Psoas muscle (tissue), 8 donors: Measurements from ENCODE around the gene TENM3. TPM values are rescaled to one million over a fixed set of nuclear protein-coding genes. Genes with fewer than 3 reads are reported as not detected.

Experiments used
- ATAC-seq, 4 donors: fragments of 200-7000 bp; cut with Tn5 transposase; one replicate each; pipeline ENCODE4 v1.9.1; 2020; ENCODE audit warnings: moderate library complexity in 3 of 4, mild to moderate bottlenecking in 2 of 4
- DNase-seq, 2 donors: peaks; one replicate each; pipeline ENCODE4 v3.0.0-alpha.2; 2020
- H3K27ac ChIP-seq: fragments of 200-600 bp; one replicate; pipeline ENCODE4 v1.8.0; 2022
- H3K27me3 ChIP-seq, 3 donors: fragments of 200-600 bp in 1 of 3; one replicate each; pipeline versions ENCODE4 v1.6.1 to v1.8.0; 2013 to 2022; ENCODE audit warnings: low read length in 2 of 3, mild to moderate bottlenecking in 2 of 3, moderate library complexity in 1 of 3; ENCODE audit not compliant: insufficient read depth in 3 of 3
- H3K36me3 ChIP-seq, 2 donors: fragments of 200-600 bp in 1 of 2; one replicate each; pipeline versions ENCODE4 v1.6.1 to v1.8.0; 2013 to 2022; ENCODE audit warnings: low read depth in 1 of 2, mild to moderate bottlenecking in 1 of 2, moderate library complexity in 1 of 2; ENCODE audit not compliant: insufficient read depth in 1 of 2
- H3K4me1 ChIP-seq: fragments of 200-600 bp; one replicate; pipeline ENCODE4 v1.8.0; 2022
- H3K4me3 ChIP-seq: fragments of 200-600 bp; one replicate; pipeline ENCODE4 v1.8.0; 2022; ENCODE audit warnings: mild to moderate bottlenecking
- H3K9me3 ChIP-seq: fragments of 200-600 bp; one replicate; pipeline ENCODE4 v1.8.0; 2022
- CTCF ChIP-seq: fragments of 200-600 bp; IDR thresholded peaks from one replicate; pipeline ENCODE4 v1.8.0; 2022; ENCODE audit warnings: antibody characterized with exemption
- WGBS, 3 donors: extraction: QIAGEN DNeasy Blood & Tissue Kit; methylation state at CpG; one replicate each; pipeline versions ENCODE4 v1.1.6 to v1.1.7; 2013; 5-methylcytosine and 5-hydroxymethylcytosine counted together
- intact Hi-C, 2 donors: fragments of 100-400 bp; cut with DNase I; formaldehyde crosslinking; loops; one replicate each; pipeline versions ENCODE4 v1.11.0 to v1.14.2; 2022
- polyA plus RNA-seq, 3 donors: library from polyadenylated mRNA; stranded (reverse); fragments of 200-250 nt; gene quantifications; one replicate each; pipeline ENCODE4 v1.2.3, GENCODE V29; 2013
- total RNA-seq, 4 donors: library from RNA; stranded (reverse); fragmentation: NEBNext Ultra II Directional in 2 of 4; extraction: Animal tissue kit (Norgen Biotek cat#: 25700) in 2 of 4; gene quantifications; one replicate each; pipeline versions ENCODE4 v1.2.1 to v1.2.4, GENCODE V29; 2021 to 2023
- donor health status: healthy with polysubstance abuse.
- donor health status: DM: no; HTN: no; CAD: no; lungs with moderate emphysema.
- donor health status: Bipolar disorder and iron deficiency.
- donor health status: healthy.
- donor health status: DM: yes; HTN: yes; CAD: no.
- donor health status: DM: no; HTN: no; CAD: no.
- donor health status: DM: no; HTN: no; CAD: no.
- donor health status: DM: yes; HTN: yes; CAD: no.

The TENM3 gene
- total and polyA plus RNA-seq, 7 donors, result 0.48 to 11.6 (median 5.3) TPM

DNA sequence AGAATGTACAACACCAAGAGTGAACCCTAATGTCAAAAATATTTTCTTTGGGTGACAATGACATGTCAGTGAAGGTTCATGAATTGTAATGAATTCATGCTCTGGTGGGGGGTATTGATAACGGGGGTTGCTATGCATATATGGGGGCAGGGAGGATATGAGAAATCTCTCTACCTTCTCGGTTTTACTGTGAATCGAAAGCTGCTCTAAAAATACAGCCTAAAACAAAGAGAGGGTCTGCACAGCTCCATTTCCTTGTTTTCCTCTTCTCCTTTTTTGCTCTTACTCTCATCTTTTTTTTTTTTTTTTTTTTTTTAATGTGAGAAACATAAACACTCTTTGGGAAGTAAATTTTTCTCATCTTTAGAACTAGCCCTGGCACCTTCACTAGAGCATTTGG lies 588.2 kb downstream of the TENM3 start:
- ATAC-seq (no peak), DNase-seq (no peak)
- TF ChIP-seq CTCF, result no peak
- intact Hi-C loops, result no loop called here
- H3K27ac ChIP-seq, result no peak overlapping the region
- no peak overlapping the region for H3K4me3 ChIP-seq
- no peaks in the 10 kb centered on the region for H3K4me1 ChIP-seq
- no peaks in the 10 kb centered on the region for H3K9me3 ChIP-seq
- H3K36me3 ChIP-seq, result no peaks in the 10 kb centered on the region
- WGBS, 3 donors, result 77 to 79% (median 79%) methylated on average over 3 of the region's 3 CpGs
- peaks cover 0 to 17% (median 1%) of the 10 kb centered on the region in 3 donors for H3K27me3 ChIP-seq

DNA sequence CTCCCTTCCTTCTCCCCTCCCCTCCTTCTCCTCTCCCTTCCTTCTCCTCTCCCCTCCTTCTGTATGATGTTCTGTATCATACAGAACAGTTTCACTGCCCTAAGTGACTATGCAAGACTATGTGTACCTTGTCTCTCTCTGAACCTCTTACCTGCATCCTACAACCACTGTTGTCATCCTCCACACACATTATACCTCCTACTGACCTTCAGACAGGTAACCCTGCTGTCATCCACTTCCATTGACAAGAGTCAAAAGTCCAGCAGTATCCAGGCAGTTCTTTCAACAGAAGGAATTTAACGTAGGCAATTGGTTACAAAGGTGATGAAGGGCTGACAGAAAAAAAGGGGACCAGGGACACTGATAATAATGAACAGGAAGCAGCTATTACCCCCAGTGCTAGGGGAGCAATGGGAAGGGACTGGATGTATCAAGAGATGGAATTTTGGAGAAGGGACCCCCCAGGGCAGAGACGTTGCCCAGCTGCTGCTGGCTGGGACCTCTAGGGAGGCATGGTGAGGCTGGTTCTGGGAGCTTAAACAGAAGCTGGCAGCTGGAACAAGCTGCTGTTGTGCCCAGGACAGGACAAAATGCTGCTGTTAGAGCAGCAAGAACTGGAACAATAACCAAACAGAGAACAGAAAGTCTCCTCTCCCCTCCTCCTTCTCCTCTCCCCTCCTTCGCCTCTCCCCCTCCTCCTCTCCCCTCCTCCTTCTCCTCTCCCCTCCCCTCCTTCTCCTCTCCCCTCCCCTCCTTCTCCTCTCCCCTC lies 589.3 kb downstream of the TENM3 start:
- H3K4me3 ChIP-seq, result no peak overlapping the region
- no peak for TF ChIP-seq CTCF
- ATAC-seq, result no peak
- no peak overlapping the region for H3K27ac ChIP-seq
- H3K4me1 ChIP-seq, result no peaks in the 10 kb centered on the region
- intact Hi-C loops, result no loop called here
- H3K36me3 ChIP-seq, result no peaks in the 10 kb centered on the region
- WGBS, 3 donors, result 24 to 30% (median 27%) methylated on average over 2 to 3 of the region's 3 CpGs
- no peak for DNase-seq
- H3K27me3 ChIP-seq, result peaks cover 0 to 24% (median 8%) of the 10 kb centered on the region in 3 donors
- H3K9me3 ChIP-seq, result no peaks in the 10 kb centered on the region

DNA sequence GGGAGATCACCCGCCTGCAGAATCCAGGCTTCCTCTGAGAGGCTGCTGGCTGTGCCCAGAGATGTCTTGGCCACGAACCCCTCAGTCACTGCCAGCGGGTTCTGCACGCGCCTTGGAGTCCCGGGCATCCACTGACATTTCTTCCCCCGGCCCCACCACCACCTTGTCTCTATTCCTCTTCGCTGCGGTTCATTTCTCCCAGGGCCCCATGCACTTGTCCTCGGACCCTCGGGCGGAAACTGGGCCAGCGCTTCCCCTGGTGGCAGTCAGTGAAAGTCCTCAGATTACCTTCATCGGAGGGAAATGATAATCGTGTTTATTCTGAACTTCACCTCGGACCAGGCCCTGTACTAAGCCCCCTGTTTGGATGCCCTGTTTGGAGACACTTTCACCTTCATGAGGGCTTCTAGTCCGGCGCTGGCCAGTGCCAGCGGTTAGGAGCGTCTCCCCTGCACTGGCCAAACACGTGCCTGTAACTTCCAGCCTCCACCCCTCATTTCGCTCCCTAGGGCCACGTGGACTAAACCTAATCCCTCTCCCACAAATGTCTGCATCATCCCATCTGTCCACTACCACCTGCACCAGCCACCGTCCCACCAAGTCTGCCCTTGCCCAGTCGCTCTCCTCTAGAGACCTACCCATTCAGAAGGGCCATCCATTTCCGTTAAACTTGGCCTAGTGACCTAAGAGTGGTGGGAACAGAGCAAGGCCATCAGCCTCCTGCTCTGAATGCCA lies 592.0 kb downstream of the TENM3 start:
- peaks cover 0 to 24% (median 10%) of the 10 kb centered on the region in 3 donors for H3K27me3 ChIP-seq
- ATAC-seq, result no peak
- 64 to 78% (median 65%) methylated on average over 26 of the region's 26 CpGs for WGBS, 3 donors

GRCh38 chr4:182837831-182838230 lies 594.6 kb downstream of the TENM3 start:
- peaks cover 0 to 24% (median 12%) of the 10 kb centered on the region in 3 donors for H3K27me3 ChIP-seq
- intact Hi-C loops, result no loop called here
- no peak for ATAC-seq
- no peaks in the 10 kb centered on the region for H3K36me3 ChIP-seq
- H3K9me3 ChIP-seq, result no peaks in the 10 kb centered on the region
- H3K4me1 ChIP-seq, result no peaks in the 10 kb centered on the region
- no peak overlapping the region for H3K27ac ChIP-seq
- 82 to 95% (median 93%) methylated on average over 11 to 12 of the region's 12 CpGs for WGBS, 3 donors
- no peak for DNase-seq
- TF ChIP-seq CTCF, result no peak
- no peak overlapping the region for H3K4me3 ChIP-seq

More for the DNA sequence above, 592.0 kb downstream of the TENM3 start:
- H3K4me1 ChIP-seq, result no peaks in the 10 kb centered on the region
- no peak for TF ChIP-seq CTCF
- no peaks in the 10 kb centered on the region for H3K36me3 ChIP-seq
- DNase-seq, result no peak
- no peak overlapping the region for H3K4me3 ChIP-seq
- no peaks in the 10 kb centered on the region for H3K9me3 ChIP-seq
- no peak overlapping the region for H3K27ac ChIP-seq
- intact Hi-C loops, result no loop called here
